H1 (cell line): ENCODE data around the gene TRAF4. TPM values are rescaled to one million over a fixed set of nuclear protein-coding genes. Genes with fewer than 3 reads are reported as not detected.

ENCODE experiments used
- CTCF ChIA-PET: fragments of 300-600 bp; sonication (Branson Sonifier 250); formaldehyde crosslinking; loops from one replicate; lab custom pipeline; 2021; ENCODE audit not compliant: partially characterized antibody; lab: Charles Lee
- POLR2A ChIA-PET: fragments of 300-600 bp; sonication (Branson Sonifier 250); formaldehyde crosslinking; loops from one replicate; lab custom pipeline; 2021; ENCODE audit warnings: inconsistent platforms; ENCODE audit not compliant: partially characterized antibody; lab: Charles Lee
- DNase-seq, 2 experiments: peaks; one replicate each; pipeline versions ENCODE4 v3.0.0 to v3.0.0-alpha.2; 2010 to 2022; ENCODE audit warnings: low spot score in 2 of 2, low read depth in 1 of 2, mixed read lengths in 1 of 2
- FAIRE-seq: peaks from 2 replicates; lab custom pipeline; 2011; peaks lifted over from hg19 to GRCh38; lab: Jason Lieb, UNC
- H2AFZ ChIP-seq: 2 replicates; pipeline ENCODE4 v1.8.1; 2012; ENCODE audit warnings: low read length, inconsistent platforms
- H2AK5ac ChIP-seq: 2 replicates; pipeline ENCODE4 v1.6.1; 2013; ENCODE audit warnings: low read depth, low read length
- H2BK120ac ChIP-seq: replicated peaks from 2 replicates; pipeline ENCODE3; 2013; ENCODE audit warnings: low read depth, low read length, inconsistent platforms
- H2BK12ac ChIP-seq: 2 replicates; pipeline ENCODE4 v1.6.1; 2013; ENCODE audit warnings: low read depth, low read length
- H2BK15ac ChIP-seq: 2 replicates; pipeline ENCODE4 v1.6.1; 2013; ENCODE audit warnings: low read length
- H2BK20ac ChIP-seq: 2 replicates; pipeline ENCODE4 v1.6.1; 2013; ENCODE audit warnings: low read length
- H2BK5ac ChIP-seq: 2 replicates; pipeline ENCODE4 v1.6.1; 2013; ENCODE audit warnings: low read depth, low read length
- H3K14ac ChIP-seq: 2 replicates; pipeline ENCODE4 v1.6.1; 2013; ENCODE audit warnings: inconsistent platforms; ENCODE audit not compliant: insufficient read length
- H3K18ac ChIP-seq: 2 replicates; pipeline ENCODE4 v1.6.1; 2013; ENCODE audit warnings: low read length; ENCODE audit errors: extremely low read depth
- H3K23ac ChIP-seq: 2 replicates; pipeline ENCODE4 v1.6.1; 2013; ENCODE audit warnings: inconsistent platforms; ENCODE audit not compliant: insufficient read length
- H3K23me2 ChIP-seq: 2 replicates; pipeline ENCODE4 v1.6.1; 2013; ENCODE audit warnings: low read depth, low read length
- H3K27ac ChIP-seq: 2 replicates; pipeline ENCODE4 v1.6.1; 2011; ENCODE audit warnings: low read depth, low read length, inconsistent platforms
- H3K27me3 ChIP-seq, 4 experiments: replicated peaks in 1 of 4; 1 replicate in 1 of 4; 2 replicates in 3 of 4; pipeline versions ENCODE4 v1.6.1 to v1.8.1; 2011 to 2013; ENCODE audit warnings: low read length in 3 of 4, mild to moderate bottlenecking in 3 of 4, inconsistent platforms in 2 of 4, mixed read lengths in 2 of 4, moderate library complexity in 1 of 4; ENCODE audit not compliant: control insufficient read depth in 3 of 4, insufficient read depth in 3 of 4; ENCODE audit errors: extremely low read depth in 1 of 4
- H3K36me3 ChIP-seq, 4 experiments: 2 replicates each; pipeline versions ENCODE4 v1.6.1 to v1.8.1; 2011 to 2013; ENCODE audit warnings: mild to moderate bottlenecking in 4 of 4, low read length in 3 of 4, moderate library complexity in 2 of 4, control low read depth in 1 of 4, inconsistent platforms in 1 of 4; ENCODE audit not compliant: insufficient read depth in 4 of 4, control insufficient read depth in 2 of 4
- H3K4ac ChIP-seq: replicated peaks from 2 replicates; pipeline ENCODE3; 2013; ENCODE audit warnings: low read length, low read depth, mixed read lengths, inconsistent platforms; ENCODE audit not compliant: insufficient read length
- H3K4me1 ChIP-seq, 4 experiments: replicated peaks in 1 of 4; 1 replicate in 1 of 4; 2 replicates in 3 of 4; pipeline versions ENCODE4 v1.6.1 to v1.8.1; 2011 to 2013; ENCODE audit warnings: low read length in 3 of 4, inconsistent platforms in 2 of 4, mixed read lengths in 1 of 4; ENCODE audit not compliant: insufficient read depth in 4 of 4, control insufficient read depth in 3 of 4
- H3K4me2 ChIP-seq, 2 experiments: 2 replicates each; pipeline versions ENCODE4 v1.6.1 to v1.8.1; 2011 to 2013; ENCODE audit warnings: low read depth in 2 of 2, low read length in 2 of 2, control low read depth in 1 of 2, inconsistent platforms in 1 of 2, mild to moderate bottlenecking in 1 of 2; ENCODE audit not compliant: insufficient read depth in 1 of 2
- H3K4me3 ChIP-seq, 4 experiments: fragments of 200-600, 300-600 bp in 1 of 4; sonication (generic), shearing (Covaris generic), sonication (Bioruptor Twin) in 1 of 4; 2 replicates each; pipeline versions ENCODE4 v1.5.1 to v1.8.1; 2011 to 2016; ENCODE audit warnings: low read length in 4 of 4, low read depth in 3 of 4, control low read depth in 2 of 4, inconsistent platforms in 2 of 4, mild to moderate bottlenecking in 2 of 4, mixed read lengths in 1 of 4, moderate library complexity in 1 of 4; ENCODE audit not compliant: insufficient read depth in 2 of 4; ENCODE audit errors: extremely low read depth in 1 of 4
- H3K56ac ChIP-seq: replicated peaks from 2 replicates; pipeline ENCODE3; 2013; ENCODE audit warnings: low read depth, mild to moderate bottlenecking, mixed read lengths, low read length, inconsistent platforms; ENCODE audit not compliant: insufficient read length
- H3K79me1 ChIP-seq: 2 replicates; pipeline ENCODE4 v1.6.1; 2013; ENCODE audit warnings: low read depth, low read length, control low read depth
- H3K79me2 ChIP-seq, 2 experiments: 2 replicates each; pipeline versions ENCODE4 v1.6.1 to v1.8.1; 2012 to 2013; ENCODE audit warnings: low read length in 2 of 2, mild to moderate bottlenecking in 2 of 2, inconsistent platforms in 1 of 2; ENCODE audit not compliant: insufficient read depth in 2 of 2, control insufficient read depth in 1 of 2
- H3K9ac ChIP-seq, 4 experiments: replicated peaks in 1 of 4; 1 replicate in 1 of 4; 2 replicates in 3 of 4; pipeline versions ENCODE4 v1.6.1 to v1.8.1; 2011 to 2013; ENCODE audit warnings: low read depth in 3 of 4, low read length in 3 of 4, control low read depth in 2 of 4, mild to moderate bottlenecking in 2 of 4, moderate library complexity in 2 of 4, inconsistent platforms in 1 of 4; ENCODE audit errors: extremely low read depth in 1 of 4
- H3K9me3 ChIP-seq, 2 experiments: 2 replicates each; pipeline versions ENCODE4 v1.6.1 to v1.8.1; 2012 to 2013; ENCODE audit warnings: mild to moderate bottlenecking in 2 of 2, moderate library complexity in 2 of 2, control low read depth in 1 of 2, inconsistent platforms in 1 of 2, low read depth in 1 of 2, low read length in 1 of 2, mixed read lengths in 1 of 2; ENCODE audit not compliant: insufficient read depth in 2 of 2
- H4K20me1 ChIP-seq, 2 experiments: replicated peaks in 1 of 2; 2 replicates each; pipeline versions ENCODE3 to v1.8.1; 2011 to 2013; ENCODE audit warnings: inconsistent platforms in 2 of 2, low read length in 2 of 2, mild to moderate bottlenecking in 1 of 2; ENCODE audit not compliant: insufficient read depth in 2 of 2, control insufficient read depth in 1 of 2
- H4K5ac ChIP-seq: 2 replicates; pipeline ENCODE4 v1.6.1; 2013; ENCODE audit warnings: low read length, low read depth, mixed read lengths, inconsistent platforms; ENCODE audit not compliant: insufficient read length
- H4K8ac ChIP-seq: 2 replicates; pipeline ENCODE4 v1.8.0; 2013; ENCODE audit warnings: mild to moderate bottlenecking, moderate library complexity, low read length, inconsistent platforms; ENCODE audit not compliant: insufficient read depth; ENCODE audit errors: extremely low read depth
- H4K91ac ChIP-seq: replicated peaks from 2 replicates; pipeline ENCODE3; 2013; ENCODE audit warnings: low read length, mixed read lengths, inconsistent platforms; ENCODE audit not compliant: insufficient read length
- ATF3 ChIP-seq: IDR thresholded peaks from 2 replicates; pipeline ENCODE4 v1.6.1; 2011; ENCODE audit warnings: low read depth, mild to moderate bottlenecking, low read length; ENCODE audit not compliant: insufficient read depth
- CREB1 ChIP-seq: IDR thresholded peaks from 2 replicates; pipeline ENCODE4 v1.6.1; 2012; ENCODE audit warnings: inconsistent platforms
- EP300 ChIP-seq, 2 experiments: IDR thresholded peaks; 1 replicate in 1 of 2; 2 replicates in 1 of 2; pipeline ENCODE4 v1.6.1; 2011 to 2012; ENCODE audit warnings: low read depth in 2 of 2, low read length in 2 of 2, mild to moderate bottlenecking in 2 of 2, borderline replicate concordance in 1 of 2, inconsistent platforms in 1 of 2, moderate library complexity in 1 of 2
- JUND ChIP-seq: IDR thresholded peaks from 2 replicates; pipeline ENCODE4 v1.6.1; 2011; ENCODE audit warnings: mild to moderate bottlenecking, improper control_type of control experiment, low read length
- MAFK ChIP-seq: IDR thresholded peaks from 2 replicates; pipeline ENCODE4 v1.6.1; 2012; ENCODE audit warnings: low read depth, mild to moderate bottlenecking, improper control_type of control experiment, low read length
- NANOG ChIP-seq: IDR thresholded peaks from 2 replicates; pipeline ENCODE4 v1.6.1; 2011; ENCODE audit warnings: low read length, low read depth, mild to moderate bottlenecking, inconsistent platforms; ENCODE audit not compliant: insufficient read depth, poor library complexity, severe bottlenecking
- POLR2AphosphoS5 ChIP-seq: IDR thresholded peaks from 2 replicates; pipeline ENCODE4 v1.6.1; 2011; ENCODE audit warnings: low read depth, low read length
- SIX5 ChIP-seq: IDR thresholded peaks from 2 replicates; pipeline ENCODE4 v1.6.1; 2011; ENCODE audit warnings: mild to moderate bottlenecking, low read depth, low read length
- SP4 ChIP-seq: IDR thresholded peaks from 2 replicates; pipeline ENCODE4 v1.6.1; 2012; ENCODE audit warnings: low read length, inconsistent platforms
- SUZ12 ChIP-seq: fragments of 200-600 bp; sonication (generic); IDR thresholded peaks from 2 replicates; pipeline ENCODE4 v1.6.1; 2012; ENCODE audit warnings: mild to moderate bottlenecking, inconsistent platforms, low read length, moderate library complexity, mixed read lengths
- WGBS, 2 experiments: shearing (Covaris generic) in 1 of 2; methylation state at CpG; one replicate each; pipeline versions ENCODE4 v1.1.6 to v1.1.7; 2013 to 2015; ENCODE audit warnings: low lambda C conversion rate in 2 of 2, mixed read lengths in 2 of 2, inconsistent platforms in 1 of 2, low coverage in 1 of 2, missing lambda C conversion rate in 1 of 2; ENCODE audit not compliant: insufficient replicate concordance in 2 of 2, insufficient coverage in 1 of 2, insufficient read length in 1 of 2; ENCODE audit errors: extremely low coverage in 1 of 2, missing lambda C conversion rate in 1 of 2; 5-methylcytosine and 5-hydroxymethylcytosine counted together
- polyA plus RNA-seq, 7 experiments: library from polyadenylated mRNA; depleted of rRNA in 3 of 7; stranded (reverse) in 5 of 7; unstranded in 2 of 7; fragments of >200 nt in 5 of 7; fragments of 200-250 nt in 2 of 7; gene quantifications; 1 replicate in 5 of 7; 2 replicates in 1 of 7; 4 replicates in 1 of 7; pipeline versions ENCODE4 v1.2.1 to v1.2.3, GENCODE V29; 2011 to 2013; ENCODE audit warnings: missing spikeins in 2 of 7, mixed read lengths in 2 of 7
- total RNA-seq: library from RNA; stranded (reverse); fragmentation: NEBNext Ultra II Directional; extraction: Animal tissue kit (Norgen Biotek cat#: 25700); gene quantifications from 2 replicates; pipeline ENCODE4 v1.2.1, GENCODE V29; 2021

Gene TRAF4
- total and polyA plus RNA-seq, 2 of the 8 experiments (the other 6 are each of a cell fraction or from before 2014, with no cell fraction given), result 167 to 170 TPM

- H3K27ac ChIP-seq, result no peak overlapping the region
- H3K4me1 ChIP-seq, result peaks cover 0 to 30% (median 24%) of the 10 kb centered on the region in 4 experiments; a peak in 6 of 7 replicates
- H3K36me3 ChIP-seq, result peaks cover 29 to 56% (median 32%) of the 10 kb centered on the region in 4 experiments
- WGBS, 2 experiments, result 53% methylated on average over 20 of the region's 20 CpGs; no CpG with 5 or more reads in 1 of the 2 experiments
- no peak overlapping the region for H4K91ac ChIP-seq
- H4K5ac ChIP-seq, result no peak overlapping the region
- FAIRE-seq, result no peak
- H3K23ac ChIP-seq, result no peak overlapping the region
- H3K9ac ChIP-seq, result no peak overlapping the region
- no peak overlapping the region for H3K18ac ChIP-seq
- no peak overlapping the region for H3K4ac ChIP-seq
- no peak overlapping the region for H3K14ac ChIP-seq
- H2BK120ac ChIP-seq, result no peak overlapping the region
- peaks cover 30 to 34% of the 10 kb centered on the region in 2 experiments for H4K20me1 ChIP-seq
- no peak overlapping the region for H4K8ac ChIP-seq
- peaks cover 11 to 32% of the 10 kb centered on the region in 2 experiments; a peak in 3 of 4 replicates for H3K79me2 ChIP-seq
- H3K56ac ChIP-seq, result no peak overlapping the region
- H2AK5ac ChIP-seq, result no peak overlapping the region
- no peak overlapping the region for H2BK20ac ChIP-seq
- POLR2A ChIA-PET, result interaction anchor here (0.6 to 15.3 kb wide), 23 partner anchors 7 to 199 kb away, joined by 3 to 813 read pairs (median 4); partner anchors contain the start of genes FAM222B, NEK8, PROCA1 and RAB34
- H2BK12ac ChIP-seq, result no peak overlapping the region
- no peak overlapping the region for H2BK5ac ChIP-seq
- H3K4me3 ChIP-seq, result no peak overlapping the region
- peaks cover 14% of the 10 kb centered on the region for H3K79me1 ChIP-seq
- CTCF ChIA-PET, result interaction anchor here (0.6 to 11.7 kb wide), 39 partner anchors 7 to 218 kb away, joined by 3 to 316 read pairs (median 4); partner anchors contain the start of genes FLOT2, NEK8, RPL23A and TLCD1
- no peak overlapping the region for H2AFZ ChIP-seq
- H3K27me3 ChIP-seq, result no peaks in the 10 kb centered on the region
- no peak overlapping the region for H3K4me2 ChIP-seq
- peak in 1 of 2 experiments; percentile 96 for DNase-seq
- no peaks in the 10 kb centered on the region for H3K9me3 ChIP-seq
- H3K23me2 ChIP-seq, result peaks cover 10% of the 10 kb centered on the region
- H2BK15ac ChIP-seq, result no peak overlapping the region
- TF ChIP-seq MAFK (peak; percentile 20; the same call in 1 of the 2 replicates), SP4 (no peak; the same call in 1 of the 2 replicates), CREB1 (peak; percentile 65; the same call in 1 of the 2 replicates), POLR2AphosphoS5 (peak; percentile 80), ATF3 (0 out of 2 replicates have a peak, but pooled peaks have one; percentile 38), NANOG (no peak), EP300 (IDR thresholded peaks at IDR 0.05; ENCODE audit: borderline replicate concordance in 1 of 2, low read depth in 2 of 2, low read length in 2 of 2) (0 out of 3 replicates have a peak, but pooled peaks of 1 of the 2 experiments have one; percentile 5), JUND (peak; percentile 68), SUZ12 (no peak), SIX5 (no peak)
These were observed 6.6 kb downstream of the TRAF4 start for GRCh38 chr17:28750178-28751047.
